ENCODE data around the gene DPP4. TPM values are rescaled to one million over a fixed set of nuclear protein-coding genes. Genes with fewer than 3 reads are reported as not detected.
A peak's percentile ranks its signal among the peaks of the same experiment; 100 is the strongest.

DPP4 gene
- total RNA-seq, 1 experiment from 2014 or later: 2.8 TPM

DNA sequence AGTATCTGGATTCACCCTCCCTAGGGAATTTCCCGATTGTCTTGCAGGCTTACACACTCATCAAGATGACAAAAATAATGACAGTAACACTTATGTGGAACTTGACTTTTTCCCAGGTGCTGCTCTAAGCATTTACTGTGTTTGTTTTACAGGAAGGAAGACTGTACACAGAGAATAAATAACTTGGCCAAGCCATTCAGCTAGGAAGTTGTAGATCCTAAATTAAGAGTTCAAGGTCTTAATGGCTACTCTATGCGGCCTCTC lies 549 bp upstream of the DPP4 start:
- no peaks in the 10 kb centered on the region for H3K79me2 ChIP-seq (ENCODE audit: insufficient read depth, low read length)
- no peak overlapping the region for H2BK15ac ChIP-seq (ENCODE audit: low read depth, low read length)
- Mint-ChIP-seq H3K9me3 (peaks cover 22% of the 10 kb centered on the region in 2 experiments), H3K4me3 (peak overlapping the region; percentile 63 to 79), H3K27me3 (ENCODE audit: low read depth) (peaks cover 52% of the 10 kb centered on the region), H3K27ac (peak overlapping the region in 1 of 3 experiments; percentile 76; a peak in 1 of 7 replicates), H3K4me1 (peaks cover 34 to 37% of the 10 kb centered on the region in 2 experiments), H3K36me3 (ENCODE audit: insufficient read depth in 1 of 3, low read depth in 3 of 3) (peaks cover 12 to 22% (median 15%) of the 10 kb centered on the region in 3 experiments; a peak in 6 of 7 replicates)
- no peak overlapping the region for H4K91ac ChIP-seq (ENCODE audit: insufficient read length, low read depth, low read length)
- H3K18ac ChIP-seq (ENCODE audit: insufficient read length, low read depth, low read length): no peak overlapping the region
- H3K9me3 ChIP-seq (ENCODE audit: control insufficient read depth, low read depth, low read length): no peaks in the 10 kb centered on the region
- peak overlapping the region; percentile 98 for H3K4me2 ChIP-seq (ENCODE audit: insufficient read depth, insufficient read length, low read length)
- no peak overlapping the region for H3K4ac ChIP-seq (ENCODE audit: low read depth, low read length)
- H3K23ac ChIP-seq (ENCODE audit: insufficient read length, low read depth, low read length): no peak overlapping the region
- H3K14ac ChIP-seq (ENCODE audit: insufficient read depth, low read length): no peak overlapping the region
- no peak overlapping the region for H2AK5ac ChIP-seq (ENCODE audit: insufficient read length, low read length)
- no peak overlapping the region for H2BK20ac ChIP-seq (ENCODE audit: low read depth, low read length, poor library complexity, severe bottlenecking)
- H3K27ac ChIP-seq (ENCODE audit: insufficient read length, low read depth, low read length): no peak overlapping the region
- no CpG with 5 or more reads among the region's 2 CpGs for WGBS (ENCODE audit: extremely low coverage, insufficient read length, low lambda C conversion rate)
- H2BK120ac ChIP-seq (ENCODE audit: low read depth, low read length, poor library complexity, severe bottlenecking): no peak overlapping the region
- H3K4me1 ChIP-seq (ENCODE audit: insufficient read depth, low read length): peaks cover 3% of the 10 kb centered on the region; the same call in 1 of the 2 replicates
- no peaks in the 10 kb centered on the region for H4K20me1 ChIP-seq (ENCODE audit: control insufficient read depth, insufficient read depth, insufficient read length)
- H3K23me2 ChIP-seq (ENCODE audit: insufficient read length, low read depth, low read length, poor library complexity, severe bottlenecking): peaks cover 7% of the 10 kb centered on the region
- H3K56ac ChIP-seq (ENCODE audit: insufficient read length, low read depth, low read length): no peak overlapping the region
- no peak overlapping the region for H3K9ac ChIP-seq (ENCODE audit: extremely low read depth, insufficient read length, low read length)
- H4K8ac ChIP-seq (replicated peaks; ENCODE audit: insufficient read length, low read depth, low read length): no peak overlapping the region
- no peak overlapping the region for H2BK5ac ChIP-seq (ENCODE audit: insufficient read length, low read length)
- H4K5ac ChIP-seq (ENCODE audit: insufficient read length, low read depth, low read length): no peak overlapping the region
- no peak for DNase-seq
- no peak overlapping the region for H2BK12ac ChIP-seq (ENCODE audit: insufficient read length, low read depth, low read length)
- H3T11ph ChIP-seq (ENCODE audit: low read length): no peak overlapping the region
- TF ChIP-seq, protein P1, sequence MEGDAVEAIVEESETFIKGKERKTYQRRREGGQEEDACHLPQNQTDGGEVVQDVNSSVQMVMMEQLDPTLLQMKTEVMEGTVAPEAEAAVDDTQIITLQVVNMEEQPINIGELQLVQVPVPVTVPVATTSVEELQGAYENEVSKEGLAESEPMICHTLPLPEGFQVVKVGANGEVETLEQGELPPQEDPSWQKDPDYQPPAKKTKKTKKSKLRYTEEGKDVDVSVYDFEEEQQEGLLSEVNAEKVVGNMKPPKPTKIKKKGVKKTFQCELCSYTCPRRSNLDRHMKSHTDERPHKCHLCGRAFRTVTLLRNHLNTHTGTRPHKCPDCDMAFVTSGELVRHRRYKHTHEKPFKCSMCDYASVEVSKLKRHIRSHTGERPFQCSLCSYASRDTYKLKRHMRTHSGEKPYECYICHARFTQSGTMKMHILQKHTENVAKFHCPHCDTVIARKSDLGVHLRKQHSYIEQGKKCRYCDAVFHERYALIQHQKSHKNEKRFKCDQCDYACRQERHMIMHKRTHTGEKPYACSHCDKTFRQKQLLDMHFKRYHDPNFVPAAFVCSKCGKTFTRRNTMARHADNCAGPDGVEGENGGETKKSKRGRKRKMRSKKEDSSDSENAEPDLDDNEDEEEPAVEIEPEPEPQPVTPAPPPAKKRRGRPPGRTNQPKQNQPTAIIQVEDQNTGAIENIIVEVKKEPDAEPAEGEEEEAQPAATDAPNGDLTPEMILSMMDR (conservative IDR thresholded peaks at IDR 0.05): no peak
- H3K27me3 ChIP-seq (ENCODE audit: insufficient read depth, low read length): peaks cover 7% of the 10 kb centered on the region; the same call in 1 of the 2 replicates
- H2AFZ ChIP-seq (ENCODE audit: low read length): no peak overlapping the region
- no peaks in the 10 kb centered on the region for H3K79me1 ChIP-seq (ENCODE audit: insufficient read depth, low read depth, low read length, poor library complexity, severe bottlenecking)

Data from H9 (cell line).